Activated CD8-positive, alpha-beta T cell treated with anti-CD3 and anti-CD28 coated beads for 36 hours (primary cell): ENCODE data around the gene SLC9A9. TPM values are rescaled to one million over a fixed set of nuclear protein-coding genes. Genes with fewer than 3 reads are reported as not detected.

ENCODE experiments used
- ATAC-seq: fragments of 200-7000 bp; cut with Tn5 transposase; one replicate; pipeline ENCODE4 v1.10.0; 2021; ENCODE audit warnings: mild to moderate bottlenecking, moderate library complexity
- CTCF ChIA-PET: fragments of 350-600 bp; sonication (Branson Sonifier 250); formaldehyde crosslinking; loops from one replicate; lab custom pipeline; 2021; ENCODE audit warnings: antibody characterized with exemption; lab: Charles Lee
- POLR2A ChIA-PET: fragments of 350-600 bp; sonication (Branson Sonifier 250); formaldehyde crosslinking; loops from one replicate; lab custom pipeline; 2021; ENCODE audit warnings: antibody characterized with exemption; lab: Charles Lee
- DNase-seq: peaks from one replicate; pipeline ENCODE4 v3.0.0-alpha.2; 2020
- H3K27ac Mint-ChIP-seq: one replicate; pipeline ENCODE4 v1.8.0; 2021; ENCODE audit warnings: mild to moderate bottlenecking, mixed read lengths
- H3K27me3 Mint-ChIP-seq: one replicate; pipeline ENCODE4 v1.8.0; 2021; ENCODE audit warnings: mixed read lengths
- H3K36me3 Mint-ChIP-seq: one replicate; pipeline ENCODE4 v1.8.0; 2021; ENCODE audit warnings: low read depth, mixed read lengths
- H3K4me1 Mint-ChIP-seq: one replicate; pipeline ENCODE4 v1.8.0; 2021; ENCODE audit warnings: low read depth, mixed read lengths
- H3K4me3 Mint-ChIP-seq: one replicate; pipeline ENCODE4 v1.8.0; 2021; ENCODE audit warnings: mild to moderate bottlenecking, moderate library complexity, mixed read lengths
- H3K9me3 Mint-ChIP-seq: one replicate; pipeline ENCODE4 v1.8.0; 2021; ENCODE audit warnings: mixed read lengths
- CTCF ChIP-seq: fragments of 200-600 bp; IDR thresholded peaks from one replicate; pipeline ENCODE4 v1.8.0; 2022; ENCODE audit warnings: antibody characterized with exemption, mild to moderate bottlenecking
- intact Hi-C: fragments of 100-400 bp; cut with micrococcal nuclease; formaldehyde crosslinking; loops from one replicate; pipeline ENCODE4 v1.10.0; 2022
- total RNA-seq, 2 experiments: library from RNA; stranded (reverse); gene quantifications; one replicate each; pipeline ENCODE4 v1.2.3, GENCODE V29; 2021

Gene SLC9A9
- total RNA-seq, 2 experiments from 2014 or later = 1.9 to 2.2 TPM

DNA sequence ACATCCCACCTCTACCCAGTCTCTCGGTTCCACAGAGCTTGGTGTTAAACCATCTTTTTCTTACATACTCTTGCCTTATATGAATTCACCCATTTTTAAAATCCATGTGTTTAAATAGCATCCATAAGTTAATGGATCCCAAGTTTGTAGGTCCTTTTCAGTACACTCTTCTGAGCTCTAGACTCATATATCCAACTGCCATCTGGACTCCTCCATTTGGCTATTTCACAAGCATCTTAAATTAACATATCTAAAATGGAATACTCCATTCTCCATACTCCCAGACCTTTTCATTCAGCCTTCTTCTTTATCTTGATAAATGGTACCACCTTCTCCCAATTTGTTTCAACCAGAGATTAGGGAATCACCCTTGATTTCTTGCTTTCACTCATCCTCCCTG lies 615.3 kb downstream of the SLC9A9 start:
- Mint-ChIP-seq H3K4me3 (no peak overlapping the region), H3K9me3 (peaks cover 2% of the 10 kb centered on the region), H3K27me3 (no peaks in the 10 kb centered on the region), H3K27ac (no peak overlapping the region), H3K4me1 (peaks cover 8% of the 10 kb centered on the region), H3K36me3 (peaks cover 2% of the 10 kb centered on the region)
- POLR2A ChIA-PET = interaction anchor here (0.7 kb wide), 1 partner anchor 12 kb away, joined by 3 read pairs; no protein-coding TSS in a partner anchor
- ATAC-seq = no peak
- CTCF ChIA-PET = no interaction called here
- DNase-seq = no peak
- intact Hi-C loops = no loop called here
- no peak for TF ChIP-seq CTCF

DNA sequence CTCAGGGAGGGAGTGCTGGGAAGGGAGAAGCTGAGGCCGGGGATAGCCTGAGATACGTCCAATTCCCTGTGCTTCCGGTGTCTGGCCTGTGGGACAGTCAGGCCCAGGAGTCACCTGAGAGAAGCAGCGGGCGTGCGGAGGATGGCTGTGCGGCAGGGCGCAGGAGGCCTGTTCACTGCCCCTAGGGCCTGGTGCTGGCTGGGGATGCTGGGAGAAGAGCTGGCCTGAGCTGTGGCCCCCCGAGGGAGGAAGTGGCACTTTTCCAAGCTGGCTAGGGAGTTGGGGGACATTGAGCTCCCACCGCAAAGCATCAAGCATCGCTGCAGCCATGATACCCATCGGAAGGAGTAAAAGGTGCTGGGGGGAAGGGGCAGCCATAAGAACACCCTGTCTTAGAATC lies 619.9 kb downstream of the SLC9A9 start:
- POLR2A ChIA-PET = no interaction called here

DNA sequence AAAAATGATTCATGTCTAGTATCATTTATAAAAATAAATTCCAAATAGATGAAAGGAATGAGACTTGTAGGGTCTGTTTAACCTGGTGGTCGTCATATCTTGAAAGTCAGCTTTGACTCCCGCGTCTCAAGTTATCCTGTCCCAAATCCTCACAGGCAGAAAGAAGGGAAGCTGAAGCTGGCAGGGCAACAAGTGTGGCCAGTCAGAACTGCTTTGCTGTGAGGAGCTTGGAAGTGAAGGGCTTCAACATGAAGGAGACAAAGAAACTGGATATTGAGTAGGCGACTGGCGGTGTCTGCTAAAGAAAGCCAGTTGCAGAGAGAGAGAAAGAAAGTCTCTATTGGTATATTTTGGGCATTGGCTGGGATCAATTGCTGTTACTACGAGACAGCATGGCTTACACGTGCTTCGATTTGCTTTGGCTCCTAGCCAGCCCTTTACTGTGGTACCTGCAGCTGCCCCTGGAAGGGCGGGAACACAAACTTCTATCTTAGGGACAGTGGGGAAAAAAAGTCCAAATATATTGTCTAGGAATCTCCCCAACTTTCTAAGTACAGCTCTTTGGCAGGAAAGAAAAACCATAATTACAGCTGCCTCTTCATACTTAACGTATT lies 621.5 kb downstream of the SLC9A9 start:
- no peaks in the 10 kb centered on the region for H3K27me3 Mint-ChIP-seq

More for the DNA sequence above, 619.9 kb downstream of the SLC9A9 start:
- CTCF ChIA-PET = no interaction called here
- DNase-seq = no peak
- Mint-ChIP-seq H3K4me1 (no peaks in the 10 kb centered on the region), H3K27me3 (no peaks in the 10 kb centered on the region), H3K9me3 (no peaks in the 10 kb centered on the region), H3K27ac (no peak overlapping the region), H3K36me3 (no peaks in the 10 kb centered on the region), H3K4me3 (no peak overlapping the region)
- ATAC-seq = no peak
- TF ChIP-seq CTCF = no peak
- intact Hi-C loops = no loop called here

DNA sequence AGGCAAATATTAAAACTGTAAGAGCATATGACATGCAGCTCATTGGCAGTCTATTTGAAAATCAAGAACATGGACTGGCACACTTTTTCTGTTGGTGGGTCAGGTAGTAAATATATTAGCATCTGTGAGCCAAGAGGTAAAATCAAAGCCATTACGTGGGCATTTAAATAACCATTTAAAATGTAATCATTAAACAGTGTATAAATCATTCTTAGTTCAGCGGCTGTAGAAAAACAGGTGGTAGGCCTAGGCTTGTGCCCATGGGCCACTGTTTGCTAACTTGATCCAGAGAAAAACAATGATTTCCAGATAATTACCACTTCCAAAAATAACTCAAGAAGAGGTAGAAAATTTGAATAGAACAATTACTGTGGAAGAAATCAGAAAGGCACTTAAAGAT lies 623.6 kb downstream of the SLC9A9 start:
- Mint-ChIP-seq H3K4me1 (peaks cover 6% of the 10 kb centered on the region), H3K27ac (no peak overlapping the region), H3K27me3 (no peaks in the 10 kb centered on the region), H3K36me3 (no peaks in the 10 kb centered on the region), H3K4me3 (no peak overlapping the region), H3K9me3 (no peaks in the 10 kb centered on the region)
- no peak for TF ChIP-seq CTCF
- POLR2A ChIA-PET = no interaction called here
- no peak for ATAC-seq
- CTCF ChIA-PET = interaction anchor here (1.0 kb wide), 1 partner anchor 10 kb away, joined by 4 read pairs; no protein-coding TSS in a partner anchor
- intact Hi-C loops = no loop called here
- DNase-seq = no peak

More for the DNA sequence above, 621.5 kb downstream of the SLC9A9 start:
- Mint-ChIP-seq H3K9me3 (no peaks in the 10 kb centered on the region), H3K36me3 (no peaks in the 10 kb centered on the region), H3K4me1 (peaks cover 6% of the 10 kb centered on the region), H3K4me3 (no peak overlapping the region), H3K27ac (no peak overlapping the region)
- DNase-seq (no peak), ATAC-seq (no peak)
- no peak for TF ChIP-seq CTCF
- intact Hi-C loops = no loop called here
- ChIA-PET CTCF (interaction anchor here (1.0 kb wide), 1 partner anchor 9 kb away, joined by 4 read pairs; no protein-coding TSS in a partner anchor), POLR2A (no interaction called here)

DNA sequence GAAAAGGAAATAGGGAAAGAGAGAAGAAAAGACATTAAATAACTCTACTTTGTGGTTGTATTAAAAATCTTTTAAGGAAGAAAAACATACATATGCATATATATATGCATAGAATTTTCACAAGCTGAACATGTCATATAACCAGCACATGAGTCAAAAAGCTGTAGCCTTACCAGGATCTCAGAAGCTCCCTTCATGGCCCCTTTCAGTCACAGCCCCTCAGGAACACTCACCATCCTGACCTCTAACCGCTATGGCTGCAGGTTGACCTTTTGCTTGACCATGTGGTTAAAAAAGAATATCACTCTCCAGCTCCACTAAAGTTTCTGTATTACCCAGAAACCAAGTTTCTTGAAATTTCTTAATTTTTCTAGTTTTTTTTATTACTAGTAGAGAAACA lies 625.3 kb downstream of the SLC9A9 start:
- Mint-ChIP-seq H3K4me3 (no peak overlapping the region), H3K4me1 (peaks cover 9% of the 10 kb centered on the region), H3K27me3 (no peaks in the 10 kb centered on the region), H3K36me3 (no peaks in the 10 kb centered on the region), H3K9me3 (no peaks in the 10 kb centered on the region), H3K27ac (no peak overlapping the region)
- no peak for TF ChIP-seq CTCF
- intact Hi-C loops = no loop called here
- ChIA-PET POLR2A (no interaction called here), CTCF (interaction anchor here (1.6 kb wide), 1 partner anchor 98 kb away, joined by 3 read pairs; no protein-coding TSS in a partner anchor)
- DNase-seq = peak; percentile 20
- peak; percentile 58 for ATAC-seq
